HG03558 (cell line): ENCODE results near the gene FRRS1.

Source experiments
- ATAC-seq: cut with Tn5 transposase; IDR thresholded peaks from one replicate; pipeline ENCODE4 v1.9.1; 2021; ENCODE audit warnings: moderate number of reproducible peaks; ENCODE audit not compliant: unreplicated experiment; ENCODE audit errors: extremely low read depth

Gene FRRS1

GRCh38 chr1:99685516-99686180 lies 80.8 kb downstream of the FRRS1 start:
- peak; percentile 74 for ATAC-seq

- no peak for ATAC-seq
These were observed 84.1 kb downstream of the FRRS1 start for GRCh38 chr1:99682291-99682751.

GRCh38 chr1:99681583-99681982 lies 84.9 kb downstream of the FRRS1 start:
- ATAC-seq: no peak

GRCh38 chr1:99680270-99680669 lies 86.2 kb downstream of the FRRS1 start:
- ATAC-seq: no peak

GRCh38 chr1:99677416-99677815 lies 89.0 kb downstream of the FRRS1 start:
- no peak for ATAC-seq

- ATAC-seq: no peak
These were observed 89.6 kb downstream of the FRRS1 start for GRCh38 chr1:99676876-99677275.

- ATAC-seq: no peak
These were observed 90.4 kb downstream of the FRRS1 start for GRCh38 chr1:99675994-99676393.

- ATAC-seq: no peak
These were observed 91.1 kb downstream of the FRRS1 start for GRCh38 chr1:99675292-99675691.

- ATAC-seq: no peak
These were observed 92.0 kb downstream of the FRRS1 start for GRCh38 chr1:99674115-99675064.

- no peak for ATAC-seq
These were observed 93.1 kb downstream of the FRRS1 start for GRCh38 chr1:99673315-99673714.

GRCh38 chr1:99672530-99673213 lies 93.8 kb downstream of the FRRS1 start:
- ATAC-seq: no peak

GRCh38 chr1:99672038-99672437 lies 94.4 kb downstream of the FRRS1 start:
- ATAC-seq: no peak

GRCh38 chr1:99670583-99670982 lies 95.9 kb downstream of the FRRS1 start:
- no peak for ATAC-seq

GRCh38 chr1:99669821-99670220 lies 96.6 kb downstream of the FRRS1 start:
- ATAC-seq: no peak

- no peak for ATAC-seq
These were observed 97.1 kb downstream of the FRRS1 start for GRCh38 chr1:99669376-99669775.

GRCh38 chr1:99665212-99665611 lies 101.2 kb downstream of the FRRS1 start:
- ATAC-seq: no peak

GRCh38 chr1:99663501-99663900 lies 102.9 kb downstream of the FRRS1 start:
- no peak for ATAC-seq

GRCh38 chr1:99662539-99663080 lies 103.8 kb downstream of the FRRS1 start:
- ATAC-seq: no peak

- ATAC-seq: no peak
These were observed 104.7 kb downstream of the FRRS1 start for GRCh38 chr1:99661780-99662179.

- no peak for ATAC-seq
These were observed 105.9 kb downstream of the FRRS1 start for GRCh38 chr1:99660496-99660895.
